Measurements from ENCODE around the gene FTCD.

- no peak for TF ChIP-seq TRIM24 (IDR thresholded peaks at IDR 0.05)
- 0 out of 6 replicates have a peak, but pooled peaks of 1 of the 3 experiments have one; percentile 30 for TF ChIP-seq CTCF (IDR thresholded peaks at IDR 0.05 in 2 of 3, conservative IDR thresholded peaks at IDR 0.05 in 1 of 3; ENCODE audit: insufficient read depth in 2 of 3, low read depth in 1 of 3, low read length in 3 of 3)
- no peak for TF ChIP-seq HDAC6 (IDR thresholded peaks at IDR 0.05; ENCODE audit: low read depth, low read length)
- TF ChIP-seq MYBL2 (IDR thresholded peaks at IDR 0.05; ENCODE audit: low read depth), result no peak
- no peak for TF ChIP-seq MYBL2 (CRISPR knock-in tag; IDR thresholded peaks at IDR 0.05; ENCODE audit: borderline replicate concordance)
- TF ChIP-seq HMGXB4 (CRISPR knock-in tag; IDR thresholded peaks at IDR 0.05), result no peak
- TF ChIP-seq E2F4 (CRISPR knock-in tag; IDR thresholded peaks at IDR 0.05; ENCODE audit: low read depth), result no peak
- TF ChIP-seq MAFK (IDR thresholded peaks at IDR 0.05; ENCODE audit: low read length), result no peak
- TF ChIP-seq CREB5 (CRISPR knock-in tag; IDR thresholded peaks at IDR 0.05), result no peak
- no peak for TF ChIP-seq ZNF239 (CRISPR knock-in tag; IDR thresholded peaks at IDR 0.05)
- TF ChIP-seq YY1 (IDR thresholded peaks at IDR 0.05; ENCODE audit: borderline replicate concordance in 1 of 3, control insufficient read depth in 1 of 3, extremely low read depth in 1 of 3, insufficient read depth in 3 of 3, insufficient read length in 1 of 3, insufficient replicate concordance in 2 of 3, low read depth in 1 of 3, low read length in 2 of 3), result no peak
- no peak for TF ChIP-seq GTF2F1 (IDR thresholded peaks at IDR 0.05; ENCODE audit: low read depth, low read length)
- no peak for TF ChIP-seq HNRNPL (IDR thresholded peaks at IDR 0.05; ENCODE audit: low read depth, low read length)
- no peak for TF ChIP-seq CBFA2T2 (conservative IDR thresholded peaks at IDR 0.05)
- no peak for TF ChIP-seq PTTG1 (tag; IDR thresholded peaks at IDR 0.05; ENCODE audit: low read depth)
Measured at GRCh38 chr21:46138383-46138970, 16.9 kb downstream of the FTCD start.
